ENCODE data around the gene KAT14.
"Not testable (repeated sequence)": the region's sequence is repeated elsewhere in the genome, so short reads cannot be mapped to it uniquely, and the experiment has no call there.

The KAT14 gene

DNA sequence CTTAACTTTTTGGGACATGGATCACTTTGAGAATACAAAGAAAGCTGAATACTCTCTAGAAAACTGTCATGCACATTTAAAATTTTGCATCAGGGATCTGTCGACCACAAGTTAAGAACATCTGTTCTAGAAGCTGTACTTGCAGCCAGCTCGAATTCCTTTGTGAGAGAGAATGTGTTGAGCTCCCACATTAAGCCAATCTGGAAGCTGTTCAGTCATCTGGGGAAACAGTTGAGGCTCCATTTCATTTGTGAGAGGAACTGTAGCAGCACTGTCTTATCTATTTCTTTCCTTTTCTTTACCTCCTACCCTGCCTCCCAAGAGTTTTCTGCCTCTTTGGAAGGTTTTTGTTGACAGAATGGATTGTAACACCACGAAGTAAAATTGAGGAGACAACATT lies 50.8 kb downstream of the KAT14 start:
- Histone ChIP-seq H3K27ac (ENCODE audit: low read length) (no peak overlapping the region), H3K36me3 (ENCODE audit: control insufficient read depth in 1 of 2, insufficient read depth in 2 of 2, low read length in 2 of 2) (peaks cover 41 to 56% of the 10 kb centered on the region in 2 donors)

DNA sequence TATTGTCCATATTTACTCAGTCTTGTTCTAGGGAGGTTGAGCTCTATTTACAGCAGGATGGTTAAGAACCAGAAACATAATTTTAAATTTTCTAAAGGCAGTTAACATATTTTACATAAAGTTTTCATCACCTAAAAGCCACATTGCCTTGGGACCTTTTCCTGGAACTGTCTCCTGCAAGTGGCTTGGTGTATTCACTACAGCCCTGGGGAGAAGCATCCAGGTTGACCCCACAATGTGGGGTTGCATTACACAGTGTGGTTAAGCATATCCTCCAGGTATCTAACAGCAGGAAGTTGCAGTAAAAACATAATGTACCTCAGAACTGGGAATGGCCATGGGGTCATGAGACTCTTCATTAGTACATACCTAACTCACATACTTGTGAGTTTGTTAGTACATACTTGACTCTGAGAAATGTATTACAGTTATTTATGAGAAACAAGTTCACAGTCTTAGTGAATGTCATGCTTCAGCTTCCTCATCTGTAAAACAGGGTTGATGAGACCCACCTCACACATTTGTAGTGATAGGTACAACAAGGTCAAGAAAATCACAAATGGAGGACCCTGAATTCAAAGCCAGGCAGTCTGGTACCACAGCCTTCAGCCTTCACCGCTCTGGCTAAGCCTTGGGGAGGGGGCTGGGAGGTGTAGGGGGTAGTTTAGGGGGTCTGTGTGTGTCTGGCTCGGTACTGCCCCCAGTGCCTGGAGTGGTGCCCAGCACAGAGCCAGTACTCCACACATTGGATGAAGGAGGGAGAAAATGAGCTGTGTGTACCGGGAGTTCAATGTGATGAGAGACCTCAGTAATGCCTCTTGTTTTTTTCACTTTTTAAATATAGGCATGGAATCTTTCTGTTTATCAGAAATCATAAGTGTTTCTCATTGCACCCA lies 52.9 kb downstream of the KAT14 start:
- Histone ChIP-seq H3K4me3 (ENCODE audit: low read depth in 1 of 2, low read length in 2 of 2) (no peak overlapping the region), H3K9me3 (ENCODE audit: control insufficient read depth in 1 of 2, low read length in 2 of 2) (no peaks in the 10 kb centered on the region), H3K27me3 (ENCODE audit: low read depth, low read length) (no peaks in the 10 kb centered on the region), H3K36me3 (ENCODE audit: control insufficient read depth in 1 of 2, insufficient read depth in 2 of 2, low read length in 2 of 2) (peaks cover 26 to 35% of the 10 kb centered on the region in 2 donors), H3K27ac (ENCODE audit: low read length) (no peak overlapping the region), H3K4me1 (ENCODE audit: control insufficient read depth in 1 of 2, insufficient read depth in 2 of 2, low read length in 2 of 2) (no peaks in the 10 kb centered on the region)

More for the DNA sequence above, 50.8 kb downstream of the KAT14 start:
- no peaks in the 10 kb centered on the region for H3K4me1 ChIP-seq (ENCODE audit: control insufficient read depth in 1 of 2, insufficient read depth in 2 of 2, low read length in 2 of 2)
- no peaks in the 10 kb centered on the region for H3K27me3 ChIP-seq (ENCODE audit: low read depth, low read length)
- H3K4me3 ChIP-seq (ENCODE audit: low read depth in 1 of 2, low read length in 2 of 2) = no peak overlapping the region
- no peaks in the 10 kb centered on the region for H3K9me3 ChIP-seq (ENCODE audit: control insufficient read depth in 1 of 2, low read length in 2 of 2)

DNA sequence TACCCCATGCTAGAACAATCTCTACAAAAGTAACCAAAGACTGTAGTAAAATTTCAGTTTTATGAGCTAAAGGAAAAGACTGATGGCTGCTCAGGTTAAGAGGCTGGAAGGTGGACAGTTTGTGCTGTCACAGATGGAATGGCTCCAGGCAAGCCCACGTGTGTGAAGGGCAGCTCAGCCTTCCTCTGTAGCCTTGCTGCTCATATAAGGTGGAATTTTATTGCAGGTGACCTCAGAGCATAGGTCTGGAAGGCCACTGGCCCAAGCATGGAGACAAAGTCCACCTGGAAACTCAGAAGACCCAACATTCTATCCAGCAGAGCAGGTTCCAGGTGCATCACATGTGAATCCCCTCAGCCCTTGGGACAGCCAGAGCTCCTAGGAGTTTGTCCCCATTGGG lies 53.6 kb downstream of the KAT14 start:
- Histone ChIP-seq H3K27ac (ENCODE audit: low read length) (no peak overlapping the region), H3K36me3 (ENCODE audit: control insufficient read depth in 1 of 2, insufficient read depth in 2 of 2, low read length in 2 of 2) (peaks cover 19 to 28% of the 10 kb centered on the region in 2 donors), H3K9me3 (ENCODE audit: control insufficient read depth in 1 of 2, low read length in 2 of 2) (no peaks in the 10 kb centered on the region), H3K4me3 (ENCODE audit: low read depth in 1 of 2, low read length in 2 of 2) (no peak overlapping the region), H3K27me3 (ENCODE audit: low read depth, low read length) (no peaks in the 10 kb centered on the region), H3K4me1 (ENCODE audit: control insufficient read depth in 1 of 2, insufficient read depth in 2 of 2, low read length in 2 of 2) (no peaks in the 10 kb centered on the region)

DNA sequence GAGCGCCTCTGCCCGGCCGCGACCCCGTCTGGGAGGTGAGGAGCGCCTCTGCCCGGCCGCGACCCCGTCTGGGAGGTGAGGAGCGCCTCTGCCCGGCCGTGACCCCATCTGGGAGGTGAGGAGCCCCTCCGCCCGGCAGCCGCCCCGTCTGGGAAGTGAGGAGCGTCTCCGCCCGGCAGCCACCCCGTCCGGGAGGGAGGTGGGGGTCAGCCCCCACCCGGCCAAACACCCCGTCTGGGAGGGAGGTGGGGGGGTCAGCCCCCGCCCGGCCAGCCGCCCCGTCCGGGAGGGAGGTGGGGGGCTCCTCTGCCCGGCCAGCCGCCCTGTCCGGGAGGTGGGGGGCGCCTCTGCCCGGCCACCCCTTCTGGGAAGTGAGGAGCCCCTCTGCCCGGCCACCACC lies 56.8 kb downstream of the KAT14 start:
- H3K36me3 ChIP-seq (ENCODE audit: control insufficient read depth in 1 of 2, insufficient read depth in 2 of 2, low read length in 2 of 2); H3K9me3 ChIP-seq (ENCODE audit: control insufficient read depth in 1 of 2, low read length in 2 of 2); H3K27ac ChIP-seq (ENCODE audit: low read length); H3K4me3 ChIP-seq (ENCODE audit: low read depth in 1 of 2, low read length in 2 of 2); H3K27me3 ChIP-seq (ENCODE audit: low read depth, low read length); H3K4me1 ChIP-seq (ENCODE audit: control insufficient read depth in 1 of 2, insufficient read depth in 2 of 2, low read length in 2 of 2): not testable (repeated sequence)

DNA sequence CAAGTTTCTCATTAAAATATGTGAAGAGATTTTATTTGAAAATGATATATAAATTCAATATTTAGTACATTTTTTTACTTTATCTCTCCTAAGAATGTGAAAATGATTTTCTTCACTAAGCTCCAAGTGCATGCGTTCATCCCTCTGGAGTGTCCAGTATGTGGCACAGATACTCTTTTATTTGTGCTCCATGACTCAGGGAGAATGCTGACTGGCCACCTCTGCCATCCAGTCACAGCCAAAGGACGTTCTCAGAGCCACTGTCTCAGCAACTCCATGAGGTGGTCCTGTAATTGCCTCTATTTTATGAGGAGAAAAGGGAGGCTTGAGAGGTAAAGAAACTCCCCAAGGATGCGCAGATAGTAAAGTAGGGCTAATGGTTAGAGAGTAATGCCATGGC lies 58.3 kb downstream of the KAT14 start:
- no peak overlapping the region for H3K4me3 ChIP-seq (ENCODE audit: low read depth in 1 of 2, low read length in 2 of 2)
- no peaks in the 10 kb centered on the region for H3K4me1 ChIP-seq (ENCODE audit: control insufficient read depth in 1 of 2, insufficient read depth in 2 of 2, low read length in 2 of 2)
- no peaks in the 10 kb centered on the region for H3K36me3 ChIP-seq (ENCODE audit: control insufficient read depth in 1 of 2, insufficient read depth in 2 of 2, low read length in 2 of 2)
- no peaks in the 10 kb centered on the region for H3K9me3 ChIP-seq (ENCODE audit: control insufficient read depth in 1 of 2, low read length in 2 of 2)
- H3K27ac ChIP-seq (ENCODE audit: low read length) = no peak overlapping the region
- H3K27me3 ChIP-seq (ENCODE audit: low read depth, low read length) = no peaks in the 10 kb centered on the region

DNA sequence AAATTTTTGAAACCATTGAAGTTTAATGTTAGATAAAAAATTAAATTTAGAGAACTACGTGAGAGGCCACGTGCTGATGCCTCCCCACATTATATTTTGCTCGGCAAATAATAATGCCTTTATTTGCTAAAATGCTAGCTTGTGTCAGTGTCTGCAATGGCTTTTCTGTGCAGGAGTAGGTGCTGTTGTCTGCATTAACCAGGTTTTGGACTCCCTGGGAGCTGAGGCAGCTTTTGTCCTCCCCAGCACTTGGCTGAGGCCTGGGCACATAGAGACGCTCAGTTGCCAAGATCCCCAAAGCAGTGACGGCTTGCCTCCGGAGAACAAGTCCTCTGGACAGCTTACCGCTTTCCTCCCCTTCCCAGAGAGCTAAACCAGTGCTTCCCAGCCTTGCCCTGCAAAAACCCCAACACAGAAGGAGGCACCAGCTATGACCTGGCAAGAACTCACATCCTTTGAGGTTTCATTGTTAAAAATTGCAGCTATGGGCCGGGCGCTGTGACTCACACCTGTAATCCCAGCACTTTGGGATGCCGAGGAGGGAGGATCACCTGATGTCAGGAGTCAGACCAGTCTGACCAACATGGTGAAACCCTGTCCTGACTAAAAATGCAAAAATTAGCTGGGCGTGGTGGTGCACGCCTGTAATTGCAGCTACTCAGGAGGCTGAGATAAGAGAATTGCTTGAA lies 59.9 kb downstream of the KAT14 start:
- Histone ChIP-seq H3K27ac (ENCODE audit: low read length) (no peak overlapping the region), H3K4me3 (ENCODE audit: low read depth in 1 of 2, low read length in 2 of 2) (no peak overlapping the region), H3K27me3 (ENCODE audit: low read depth, low read length) (no peaks in the 10 kb centered on the region), H3K9me3 (ENCODE audit: control insufficient read depth in 1 of 2, low read length in 2 of 2) (peaks cover 0 to 5% of the 10 kb centered on the region in 2 donors), H3K36me3 (ENCODE audit: control insufficient read depth in 1 of 2, insufficient read depth in 2 of 2, low read length in 2 of 2) (no peaks in the 10 kb centered on the region), H3K4me1 (ENCODE audit: control insufficient read depth in 1 of 2, insufficient read depth in 2 of 2, low read length in 2 of 2) (no peaks in the 10 kb centered on the region)

DNA sequence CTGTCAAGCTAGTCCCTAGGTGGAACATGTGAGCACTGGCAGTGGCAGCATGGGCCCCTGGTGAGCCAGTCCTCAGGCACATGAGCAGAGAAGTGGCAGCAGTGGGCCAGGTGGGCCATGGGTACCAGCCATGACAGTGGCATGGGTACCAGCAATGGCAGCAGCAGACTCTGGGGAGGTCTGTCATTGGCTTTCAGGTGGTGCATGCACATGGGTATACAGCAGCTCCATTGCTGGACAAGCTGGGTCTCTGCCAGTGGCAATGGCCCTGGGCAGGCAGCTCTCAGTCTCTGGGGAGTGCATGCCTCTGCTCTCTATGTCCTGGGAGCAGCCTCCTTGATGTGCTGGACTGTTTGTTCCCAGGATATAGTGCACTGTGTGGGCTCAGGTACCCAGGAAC lies 65.3 kb downstream of the KAT14 start:
- no peaks in the 10 kb centered on the region for H3K27me3 ChIP-seq (ENCODE audit: low read depth, low read length)
- H3K9me3 ChIP-seq (ENCODE audit: control insufficient read depth in 1 of 2, low read length in 2 of 2) = peaks cover 0 to 5% of the 10 kb centered on the region in 2 donors
- H3K36me3 ChIP-seq (ENCODE audit: control insufficient read depth in 1 of 2, insufficient read depth in 2 of 2, low read length in 2 of 2) = no peaks in the 10 kb centered on the region
- no peak overlapping the region for H3K4me3 ChIP-seq (ENCODE audit: low read depth in 1 of 2, low read length in 2 of 2)
- no peak overlapping the region for H3K27ac ChIP-seq (ENCODE audit: low read length)
- no peaks in the 10 kb centered on the region for H3K4me1 ChIP-seq (ENCODE audit: control insufficient read depth in 1 of 2, insufficient read depth in 2 of 2, low read length in 2 of 2)

DNA sequence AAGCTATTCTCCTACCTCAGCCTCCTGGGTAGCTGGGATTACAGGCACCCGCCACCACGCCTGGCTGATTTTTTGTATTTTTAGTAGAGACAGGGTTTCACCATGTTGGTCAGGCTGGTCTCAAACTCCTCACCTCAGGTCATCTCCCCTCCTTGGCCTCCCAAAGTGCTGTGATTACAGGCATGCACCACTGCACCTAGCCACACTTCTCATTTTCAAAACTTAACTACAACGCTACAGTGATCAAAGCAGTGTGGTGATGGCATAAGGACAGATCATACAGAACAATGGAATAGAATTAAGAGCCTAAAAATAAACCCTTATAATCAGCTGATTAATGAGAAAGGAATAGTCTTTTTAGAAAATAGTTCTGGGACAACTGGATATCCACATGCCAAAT lies 66.0 kb downstream of the KAT14 start:
- H3K9me3 ChIP-seq (ENCODE audit: control insufficient read depth in 1 of 2, low read length in 2 of 2) = not testable (repeated sequence)

DNA sequence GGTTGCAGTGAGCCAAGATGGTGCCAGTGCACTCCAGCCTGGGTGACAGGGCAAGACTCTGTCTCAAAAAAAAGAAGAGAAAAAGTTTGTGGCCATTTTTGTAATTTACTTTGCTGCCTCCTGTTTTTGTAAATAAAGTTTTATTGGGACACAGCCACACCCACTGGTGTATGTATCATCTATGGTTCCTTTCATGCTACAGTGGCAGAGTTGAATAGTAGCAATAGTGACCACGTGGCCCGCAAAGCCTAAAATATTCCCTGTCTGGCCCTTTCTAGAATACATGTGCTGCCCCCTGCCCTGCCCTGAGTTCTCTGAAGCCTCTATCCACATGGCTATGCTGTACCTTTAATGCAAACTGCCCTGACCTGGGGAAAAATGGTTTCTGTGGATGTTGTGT lies 75.3 kb downstream of the KAT14 start:
- H3K27me3 ChIP-seq (ENCODE audit: low read depth, low read length) = no peaks in the 10 kb centered on the region
- no peaks in the 10 kb centered on the region for H3K9me3 ChIP-seq (ENCODE audit: control insufficient read depth in 1 of 2, low read length in 2 of 2)
- no peak overlapping the region for H3K4me3 ChIP-seq (ENCODE audit: low read depth in 1 of 2, low read length in 2 of 2)
- no peaks in the 10 kb centered on the region for H3K4me1 ChIP-seq (ENCODE audit: control insufficient read depth in 1 of 2, insufficient read depth in 2 of 2, low read length in 2 of 2)
- H3K36me3 ChIP-seq (ENCODE audit: control insufficient read depth in 1 of 2, insufficient read depth in 2 of 2, low read length in 2 of 2) = no peaks in the 10 kb centered on the region
- no peak overlapping the region for H3K27ac ChIP-seq (ENCODE audit: low read length)

More for the DNA sequence above, 66.0 kb downstream of the KAT14 start:
- not testable (repeated sequence) for H3K27ac ChIP-seq (ENCODE audit: low read length); H3K27me3 ChIP-seq (ENCODE audit: low read depth, low read length); H3K4me1 ChIP-seq (ENCODE audit: control insufficient read depth in 1 of 2, insufficient read depth in 2 of 2, low read length in 2 of 2); H3K36me3 ChIP-seq (ENCODE audit: control insufficient read depth in 1 of 2, insufficient read depth in 2 of 2, low read length in 2 of 2); H3K4me3 ChIP-seq (ENCODE audit: low read depth in 1 of 2, low read length in 2 of 2)

DNA sequence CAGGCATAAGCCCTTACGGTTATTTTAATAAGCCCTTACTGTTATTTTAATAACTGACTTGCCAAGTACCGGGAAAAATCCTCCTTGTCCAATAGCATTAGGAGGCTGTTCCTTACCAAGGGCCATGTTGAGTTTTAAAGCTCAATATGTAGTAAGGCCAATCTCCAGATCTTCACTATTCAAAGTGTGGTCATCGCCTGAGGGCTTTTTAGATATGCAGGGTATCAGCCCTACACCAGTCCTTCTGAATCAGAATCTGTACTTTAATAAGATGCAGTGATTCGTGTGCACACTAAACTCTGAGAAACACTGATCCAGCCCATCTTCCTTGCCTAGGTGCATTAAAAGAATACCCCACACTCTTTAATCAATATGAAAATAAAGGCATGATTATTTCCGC lies 77.9 kb downstream of the KAT14 start:
- Histone ChIP-seq H3K27me3 (ENCODE audit: low read depth, low read length) (no peaks in the 10 kb centered on the region), H3K4me1 (ENCODE audit: control insufficient read depth in 1 of 2, insufficient read depth in 2 of 2, low read length in 2 of 2) (no peaks in the 10 kb centered on the region), H3K36me3 (ENCODE audit: control insufficient read depth in 1 of 2, insufficient read depth in 2 of 2, low read length in 2 of 2) (no peaks in the 10 kb centered on the region), H3K4me3 (ENCODE audit: low read depth in 1 of 2, low read length in 2 of 2) (no peak overlapping the region), H3K9me3 (ENCODE audit: control insufficient read depth in 1 of 2, low read length in 2 of 2) (no peaks in the 10 kb centered on the region), H3K27ac (ENCODE audit: low read length) (no peak overlapping the region)

DNA sequence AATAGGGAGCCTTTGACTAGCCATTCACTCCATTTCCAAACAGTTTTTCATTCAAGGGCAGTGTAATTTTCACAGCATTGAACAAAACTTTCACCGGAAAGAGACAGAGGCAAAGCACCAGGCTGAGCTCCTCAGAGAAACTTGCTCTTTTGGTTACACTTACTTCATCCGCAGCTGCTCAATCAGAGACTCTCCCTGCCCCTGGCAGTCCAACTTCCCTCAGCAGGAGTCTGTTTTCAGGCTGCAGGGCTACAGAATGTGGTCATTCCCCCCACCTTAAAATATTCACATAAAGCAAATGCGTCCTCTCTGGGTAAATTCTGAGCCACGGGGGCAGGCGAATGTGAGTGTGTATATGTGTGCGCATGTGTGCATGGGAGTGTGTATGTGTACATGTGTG lies 80.6 kb downstream of the KAT14 start:
- Histone ChIP-seq H3K4me3 (ENCODE audit: low read depth in 1 of 2, low read length in 2 of 2) (no peak overlapping the region), H3K4me1 (ENCODE audit: control insufficient read depth in 1 of 2, insufficient read depth in 2 of 2, low read length in 2 of 2) (no peaks in the 10 kb centered on the region), H3K36me3 (ENCODE audit: control insufficient read depth in 1 of 2, insufficient read depth in 2 of 2, low read length in 2 of 2) (no peaks in the 10 kb centered on the region), H3K27ac (ENCODE audit: low read length) (no peak overlapping the region), H3K9me3 (ENCODE audit: control insufficient read depth in 1 of 2, low read length in 2 of 2) (no peaks in the 10 kb centered on the region), H3K27me3 (ENCODE audit: low read depth, low read length) (no peaks in the 10 kb centered on the region)

Measured in muscle layer of duodenum (tissue), 2 donors.